K562 (cell line): Measurements from ENCODE around the gene MPDU1. TPM values are rescaled to one million over a fixed set of nuclear protein-coding genes. Genes with fewer than 3 reads are reported as not detected.

ENCODE experiments used
- ATF7 ChIP-seq: fragments of 450-650 bp; IDR thresholded peaks from 2 replicates; pipeline ENCODE4 v1.7.1; 2014; ENCODE audit warnings: mild to moderate bottlenecking, moderate library complexity
- BRD4 ChIP-seq: fragments of 200-600 bp; sonication (generic); IDR thresholded peaks from 2 replicates; pipeline ENCODE4 v1.6.1; 2017; ENCODE audit warnings: inconsistent platforms
- FIP1L1 ChIP-seq: fragments of 200-400 bp; formaldehyde crosslinking; IDR thresholded peaks from 2 replicates; pipeline ENCODE4 v1.6.1; 2018; ENCODE audit warnings: mild to moderate bottlenecking, low read depth, low read length; ENCODE audit not compliant: poor library complexity, severe bottlenecking
- HSF4 ChIP-seq: fragments of 250-450 bp; sonication (Bioruptor Pico); IDR thresholded peaks from 2 replicates; pipeline ENCODE4 v2.1.2; 2022; ENCODE audit warnings: mild to moderate bottlenecking, moderate library complexity, borderline replicate concordance
- RNF219 ChIP-seq: fragments of 250-450 bp; sonication (Bioruptor Pico); IDR thresholded peaks from 2 replicates; pipeline ENCODE4 v1.5.0; 2022; ENCODE audit warnings: mild to moderate bottlenecking
- SNIP1 ChIP-seq: fragments of 450-650 bp; IDR thresholded peaks from 2 replicates; pipeline ENCODE4 v1.7.1; 2017; ENCODE audit warnings: low read depth, mild to moderate bottlenecking
- STAT6 ChIP-seq: sonication (generic); formaldehyde crosslinking; IDR thresholded peaks from 2 replicates; pipeline ENCODE4 v1.8.1; 2023; ENCODE audit warnings: mild to moderate bottlenecking, missing genetic modification reagents
- TEAD2 ChIP-seq: fragments of 450-650 bp; IDR thresholded peaks from 2 replicates; pipeline ENCODE4 v1.6.1; 2016; ENCODE audit warnings: missing genetic modification characterization, control low read depth, missing compliant biosample characterization
- ZBTB1 ChIP-seq: sonication (generic); formaldehyde crosslinking; IDR thresholded peaks from 2 replicates; pipeline ENCODE4 v1.8.1; 2023; ENCODE audit warnings: missing genetic modification reagents, low read depth, mild to moderate bottlenecking, borderline replicate concordance
- ZNF274 ChIP-seq: IDR thresholded peaks from 2 replicates; pipeline ENCODE4 v1.6.1; 2011; ENCODE audit warnings: low read depth, mild to moderate bottlenecking, low read length, moderate library complexity, borderline replicate concordance
- ZNF766 ChIP-seq: fragments of 200-800 bp; sonication (Bioruptor generic); conservative IDR thresholded peaks from 2 replicates; pipeline ENCODE4 v1.6.1; 2016; ENCODE audit warnings: missing genetic modification characterization, missing compliant biosample characterization
- ZSCAN29 ChIP-seq: fragments of 450-650 bp; IDR thresholded peaks from 2 replicates; pipeline ENCODE4 v1.6.1; 2017
- polyA plus RNA-seq, 8 experiments: library from polyadenylated mRNA; depleted of rRNA in 4 of 8; stranded (reverse) in 5 of 8; unstranded in 3 of 8; fragments of >200 nt; fragmentation: Nextera tagmentation in 2 of 8; fragmentation: Illumina TruSeq in 1 of 8; extraction: Ambion mirVana in 2 of 8; extraction: Trizol in 1 of 8; gene quantifications; 2 replicates each; pipeline versions ENCODE4 v1.2.1 to v1.2.3, GENCODE V29; 2011 to 2014; ENCODE audit warnings: inconsistent platforms in 1 of 8, missing spikeins in 1 of 8
- total RNA-seq, 7 experiments: library from RNA; depleted of rRNA in 6 of 7; stranded (reverse); fragments of >200 nt in 6 of 7; fragmentation: Illumina TruSeq in 2 of 7; extraction: Trizol in 2 of 7; gene quantifications; 2 replicates each; pipeline versions ENCODE4 v1.2.1 to v1.2.3, GENCODE V29; 2011 to 2021; ENCODE audit warnings: low replicate concordance in 1 of 7
- TF ChIP-seq, protein P1 (sequence below): sonication (generic); formaldehyde crosslinking; IDR thresholded peaks from 2 replicates; pipeline ENCODE4 v1.8.1; 2023; ENCODE audit warnings: mild to moderate bottlenecking, missing genetic modification reagents, moderate library complexity
- TF ChIP-seq, protein P2 (sequence below): fragments of 250-450 bp; sonication (Bioruptor Pico); IDR thresholded peaks from 2 replicates; pipeline ENCODE4 v1.4.0; 2020; ENCODE audit warnings: mild to moderate bottlenecking
- TF ChIP-seq, protein P3 (sequence below): sonication (generic); formaldehyde crosslinking; IDR thresholded peaks from 2 replicates; pipeline ENCODE4 v1.8.0; 2022; ENCODE audit warnings: missing genetic modification reagents, mild to moderate bottlenecking, borderline replicate concordance

The MPDU1 gene
- total and polyA plus RNA-seq, 9 of the 15 experiments (the other 6 are each of a cell fraction or from before 2014, with no cell fraction given), result 4.9 to 179 (median 77.1) TPM

- peak; percentile 64; the same call in 1 of the 2 replicates for TF ChIP-seq ATF7
- TF ChIP-seq SNIP1, result no peak
- TF ChIP-seq BRD4, result 0 out of 2 replicates have a peak, but pooled peaks have one; percentile 58
- TF ChIP-seq, protein P1, sequence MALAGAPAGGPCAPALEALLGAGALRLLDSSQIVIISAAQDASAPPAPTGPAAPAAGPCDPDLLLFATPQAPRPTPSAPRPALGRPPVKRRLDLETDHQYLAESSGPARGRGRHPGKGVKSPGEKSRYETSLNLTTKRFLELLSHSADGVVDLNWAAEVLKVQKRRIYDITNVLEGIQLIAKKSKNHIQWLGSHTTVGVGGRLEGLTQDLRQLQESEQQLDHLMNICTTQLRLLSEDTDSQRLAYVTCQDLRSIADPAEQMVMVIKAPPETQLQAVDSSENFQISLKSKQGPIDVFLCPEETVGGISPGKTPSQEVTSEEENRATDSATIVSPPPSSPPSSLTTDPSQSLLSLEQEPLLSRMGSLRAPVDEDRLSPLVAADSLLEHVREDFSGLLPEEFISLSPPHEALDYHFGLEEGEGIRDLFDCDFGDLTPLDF (CRISPR knock-in tag), result peak; percentile 86
- TF ChIP-seq RNF219 (CRISPR knock-in tag), result no peak
- TF ChIP-seq STAT6 (CRISPR knock-in tag), result no peak
- TF ChIP-seq HSF4 (CRISPR knock-in tag), result no peak
- TF ChIP-seq ZBTB1 (CRISPR knock-in tag), result no peak
- no peak for TF ChIP-seq ZSCAN29
- no peak for TF ChIP-seq FIP1L1
- TF ChIP-seq, protein P2, sequence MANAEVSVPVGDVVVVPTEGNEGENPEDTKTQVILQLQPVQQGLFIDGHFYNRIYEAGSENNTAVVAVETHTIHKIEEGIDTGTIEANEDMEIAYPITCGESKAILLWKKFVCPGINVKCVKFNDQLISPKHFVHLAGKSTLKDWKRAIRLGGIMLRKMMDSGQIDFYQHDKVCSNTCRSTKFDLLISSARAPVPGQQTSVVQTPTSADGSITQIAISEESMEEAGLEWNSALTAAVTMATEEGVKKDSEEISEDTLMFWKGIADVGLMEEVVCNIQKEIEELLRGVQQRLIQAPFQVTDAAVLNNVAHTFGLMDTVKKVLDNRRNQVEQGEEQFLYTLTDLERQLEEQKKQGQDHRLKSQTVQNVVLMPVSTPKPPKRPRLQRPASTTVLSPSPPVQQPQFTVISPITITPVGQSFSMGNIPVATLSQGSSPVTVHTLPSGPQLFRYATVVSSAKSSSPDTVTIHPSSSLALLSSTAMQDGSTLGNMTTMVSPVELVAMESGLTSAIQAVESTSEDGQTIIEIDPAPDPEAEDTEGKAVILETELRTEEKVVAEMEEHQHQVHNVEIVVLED (CRISPR knock-in tag), result peak; percentile 28; the same call in 1 of the 2 replicates
- peak; percentile 48; the same call in 1 of the 2 replicates for TF ChIP-seq TEAD2 (tag)
- TF ChIP-seq ZNF274, result no peak
- TF ChIP-seq, protein P3, sequence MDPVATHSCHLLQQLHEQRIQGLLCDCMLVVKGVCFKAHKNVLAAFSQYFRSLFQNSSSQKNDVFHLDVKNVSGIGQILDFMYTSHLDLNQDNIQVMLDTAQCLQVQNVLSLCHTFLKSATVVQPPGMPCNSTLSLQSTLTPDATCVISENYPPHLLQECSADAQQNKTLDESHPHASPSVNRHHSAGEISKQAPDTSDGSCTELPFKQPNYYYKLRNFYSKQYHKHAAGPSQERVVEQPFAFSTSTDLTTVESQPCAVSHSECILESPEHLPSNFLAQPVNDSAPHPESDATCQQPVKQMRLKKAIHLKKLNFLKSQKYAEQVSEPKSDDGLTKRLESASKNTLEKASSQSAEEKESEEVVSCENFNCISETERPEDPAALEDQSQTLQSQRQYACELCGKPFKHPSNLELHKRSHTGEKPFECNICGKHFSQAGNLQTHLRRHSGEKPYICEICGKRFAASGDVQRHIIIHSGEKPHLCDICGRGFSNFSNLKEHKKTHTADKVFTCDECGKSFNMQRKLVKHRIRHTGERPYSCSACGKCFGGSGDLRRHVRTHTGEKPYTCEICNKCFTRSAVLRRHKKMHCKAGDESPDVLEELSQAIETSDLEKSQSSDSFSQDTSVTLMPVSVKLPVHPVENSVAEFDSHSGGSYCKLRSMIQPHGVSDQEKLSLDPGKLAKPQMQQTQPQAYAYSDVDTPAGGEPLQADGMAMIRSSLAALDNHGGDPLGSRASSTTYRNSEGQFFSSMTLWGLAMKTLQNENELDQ, result no peak
- peak; percentile 85 for TF ChIP-seq ZNF766 (CRISPR knock-in tag)
These were observed at the start of gene MPDU1 (continued) for GRCh38 chr17:7583253-7584109.
